Hindlimb muscle (tissue), 1 donor: ENCODE measurements around the gene TRPM3. TPM values are rescaled to one million over a fixed set of nuclear protein-coding genes. Genes with fewer than 3 reads are reported as not detected.

Source experiments
- DNase-seq: peaks from one replicate; pipeline ENCODE4 v3.0.0-alpha.2; 2013
- polyA plus RNA-seq: library from polyadenylated mRNA; unstranded; fragments of 120-200 nt; gene quantifications from one replicate; pipeline ENCODE4 v1.2.1, GENCODE V29; 2013; ENCODE audit not compliant: insufficient read length

Gene TRPM3
- polyA plus RNA-seq, 1 donor = 0.25 TPM

DNA sequence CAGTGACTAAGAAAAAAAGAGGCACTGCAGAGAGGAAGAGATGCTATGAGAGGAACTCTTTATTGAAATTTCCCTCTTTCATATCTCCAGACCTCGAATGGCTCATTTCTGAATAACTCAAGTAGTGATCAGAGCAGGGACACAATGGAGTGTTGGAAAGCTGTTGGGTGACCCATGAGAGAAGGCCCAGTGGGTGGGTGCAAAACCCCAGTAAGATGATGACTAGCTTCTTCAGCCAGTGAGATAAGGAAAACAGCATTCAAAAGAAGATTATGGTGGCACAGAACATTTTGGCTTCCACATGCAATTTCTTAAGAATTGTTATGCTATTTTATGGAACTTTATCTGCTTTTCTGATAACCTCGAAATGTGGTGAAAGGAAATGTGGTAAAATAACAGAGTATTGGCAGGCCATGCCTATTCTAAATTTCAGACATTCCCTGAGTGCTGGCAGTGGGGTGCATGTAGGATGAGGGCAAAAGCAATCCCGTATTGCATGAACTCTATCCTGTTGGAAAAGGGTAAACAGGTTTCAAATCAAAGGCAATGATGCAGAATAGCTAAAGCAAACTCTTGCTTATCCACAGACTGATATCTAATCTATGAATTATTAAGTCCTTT lies 579.0 kb downstream of the TRPM3 start:
- DNase-seq = no peak

DNA sequence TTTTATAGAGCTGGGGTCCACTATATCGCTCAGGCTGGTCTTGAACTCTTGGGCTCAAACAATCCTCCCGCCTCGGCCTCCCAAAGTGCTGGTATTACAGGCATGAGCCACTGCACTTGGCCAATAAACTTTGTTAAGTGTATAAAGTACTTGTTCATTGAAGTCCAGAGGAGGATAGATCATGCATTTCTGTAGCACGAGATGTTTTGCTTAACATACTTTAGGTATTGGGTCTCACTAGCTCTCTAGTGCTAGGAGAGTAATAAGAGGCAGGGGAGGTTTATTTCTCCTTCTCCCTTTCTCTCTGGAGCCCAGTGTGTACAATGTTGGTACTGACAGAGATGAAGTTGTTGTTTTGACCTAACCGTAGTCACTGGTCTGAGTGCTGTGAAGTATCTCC lies 581.4 kb downstream of the TRPM3 start:
- DNase-seq = no peak

DNA sequence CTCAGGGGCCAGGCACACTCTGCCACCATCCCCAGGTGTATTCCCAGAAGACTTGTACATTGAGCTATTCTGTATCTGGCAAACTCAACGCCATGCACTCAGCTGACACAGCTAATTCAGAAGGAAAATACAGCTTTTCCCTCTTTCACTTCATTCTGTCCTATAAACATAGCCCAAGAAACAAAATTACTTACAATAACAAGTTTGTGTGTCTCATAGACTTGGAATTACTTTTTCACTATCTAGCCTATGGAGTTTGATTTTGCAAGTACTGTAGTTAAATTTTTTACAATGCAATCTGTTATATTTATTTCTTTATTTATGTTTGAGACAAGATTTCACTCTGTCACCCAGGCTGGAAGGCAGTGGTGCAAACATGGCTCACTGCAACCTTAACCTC lies 581.9 kb downstream of the TRPM3 start:
- no peak for DNase-seq

DNA sequence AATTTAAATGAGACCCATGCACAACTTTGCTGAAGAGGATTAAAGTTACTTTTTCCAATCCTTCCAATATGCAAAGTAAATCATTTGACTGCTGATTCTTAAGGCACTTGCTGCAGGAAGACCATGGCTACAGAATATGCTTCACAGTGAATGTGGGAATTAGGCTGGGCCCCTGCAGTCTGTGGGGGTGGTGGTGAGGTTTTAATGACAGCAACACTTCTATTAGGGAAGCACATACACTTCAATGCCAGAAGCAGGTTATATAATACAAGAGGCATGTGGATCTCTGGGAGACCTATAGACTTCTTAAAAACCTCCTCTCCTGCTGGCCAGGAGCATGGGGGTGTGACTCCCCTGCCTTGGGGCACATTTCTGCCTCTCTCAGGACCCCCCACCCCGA lies 582.4 kb downstream of the TRPM3 start:
- no peak for DNase-seq

DNA sequence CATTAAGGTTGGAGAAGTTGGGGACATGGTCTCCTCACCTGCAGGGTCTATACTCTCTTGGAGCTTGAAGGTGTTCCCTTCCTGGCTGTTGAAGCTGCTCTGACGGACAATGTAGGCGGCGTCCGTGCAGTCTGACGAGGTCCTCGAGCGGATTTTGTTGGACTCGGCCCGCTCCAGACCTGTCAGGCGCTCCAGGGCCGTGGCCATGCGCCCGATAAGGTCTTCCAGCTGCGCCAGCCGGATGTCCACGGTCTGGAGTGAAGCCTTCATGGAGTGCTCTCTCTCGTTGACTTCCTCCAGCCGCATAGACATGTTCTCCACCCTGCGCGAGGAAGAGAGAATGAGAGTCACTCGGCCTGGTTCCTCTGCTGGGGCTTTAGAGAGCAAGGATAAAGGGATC lies 584.3 kb downstream of the TRPM3 start:
- DNase-seq = no peak

DNA sequence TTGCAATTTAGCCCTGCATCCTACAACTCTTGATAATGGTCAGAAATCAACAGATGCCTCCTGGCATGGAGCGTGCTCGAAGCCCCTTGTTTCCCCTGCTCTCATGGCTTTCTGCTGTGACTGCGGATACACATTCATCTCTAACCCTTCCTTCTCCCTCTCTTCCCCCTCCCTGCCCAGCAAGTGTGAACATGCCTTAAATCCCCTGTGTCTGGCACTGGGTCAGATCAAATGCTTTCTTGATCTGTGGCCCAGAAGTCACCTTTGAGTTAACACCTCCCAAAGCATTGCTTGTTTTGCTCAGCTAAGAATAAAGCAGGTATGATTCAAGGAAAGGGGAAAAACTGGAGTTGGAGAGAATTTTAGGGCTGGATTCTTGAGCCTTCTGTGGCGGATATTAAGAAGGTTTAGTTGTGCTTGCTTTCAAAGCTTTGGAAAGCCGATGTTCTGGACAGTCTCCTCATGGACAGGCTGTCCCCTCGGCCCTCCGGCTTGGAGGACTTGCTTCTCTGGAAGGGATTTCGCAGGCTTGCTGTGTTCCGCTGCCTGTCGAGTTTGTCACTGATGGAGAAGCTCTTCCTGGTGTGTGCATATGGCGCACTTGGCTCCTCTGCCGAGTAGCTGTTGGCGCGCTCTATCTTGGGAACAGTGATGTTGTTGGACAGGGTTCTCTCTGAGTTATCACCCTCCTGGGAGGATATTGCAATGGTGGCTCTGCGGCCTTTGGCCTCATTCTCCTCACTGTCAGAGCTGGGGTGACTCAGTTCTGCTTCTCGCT lies 585.7 kb downstream of the TRPM3 start:
- DNase-seq = no peak

DNA sequence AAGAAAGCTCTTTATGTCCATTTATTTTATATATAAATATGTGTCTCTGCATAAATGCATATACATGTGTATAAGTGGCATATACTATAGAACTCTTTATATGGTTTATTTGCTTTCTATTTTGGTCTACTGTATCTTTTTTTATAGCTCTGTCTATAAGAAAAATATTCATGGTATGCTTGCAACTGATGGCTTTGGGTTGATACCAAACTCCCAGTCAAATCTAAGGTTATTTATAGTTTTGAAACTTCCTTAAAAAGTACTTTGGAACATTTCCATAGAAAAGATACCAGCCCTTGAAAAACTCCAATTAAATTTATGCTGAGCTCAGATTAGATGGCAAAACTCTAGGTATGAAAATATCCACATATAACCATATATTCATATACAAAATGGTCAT lies 587.0 kb downstream of the TRPM3 start:
- no peak for DNase-seq

DNA sequence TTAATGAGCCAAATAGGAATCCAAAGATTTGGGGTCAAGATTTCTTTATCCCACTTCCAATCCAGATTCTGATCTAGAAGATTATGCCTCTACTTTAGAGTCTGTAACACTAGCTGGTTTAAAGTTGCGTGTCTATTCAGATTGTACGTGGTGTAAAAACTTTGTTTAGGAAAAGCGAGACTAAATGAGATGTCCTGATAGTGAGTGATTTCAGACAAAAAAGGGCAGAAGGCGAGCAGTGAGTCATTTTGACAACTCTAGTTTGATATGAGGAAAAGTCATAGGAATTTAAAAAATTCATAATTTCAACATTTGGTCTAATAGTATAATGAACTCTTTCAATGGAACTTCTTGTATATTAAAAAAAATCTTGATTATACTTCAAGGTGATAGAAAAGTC lies 587.4 kb downstream of the TRPM3 start:
- DNase-seq = no peak

DNA sequence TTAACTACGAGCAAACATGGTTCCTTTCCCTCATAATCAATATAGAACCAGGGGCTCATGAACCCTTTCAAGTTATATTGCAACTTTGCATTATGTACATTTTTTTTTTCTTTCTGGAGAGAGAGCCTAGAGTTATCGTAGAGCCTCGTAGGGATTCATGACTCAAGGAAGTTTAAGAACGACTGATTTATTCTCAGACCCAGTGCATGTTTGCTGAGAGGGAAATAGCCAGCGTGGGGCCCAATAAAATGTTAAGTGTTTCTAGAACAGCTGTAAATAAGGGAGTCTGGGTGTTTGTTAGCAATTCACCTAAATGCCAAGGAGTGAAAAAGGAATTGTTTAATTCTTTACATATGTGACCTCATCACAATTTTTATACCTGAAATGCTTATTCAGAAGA lies 587.9 kb downstream of the TRPM3 start:
- DNase-seq = no peak

DNA sequence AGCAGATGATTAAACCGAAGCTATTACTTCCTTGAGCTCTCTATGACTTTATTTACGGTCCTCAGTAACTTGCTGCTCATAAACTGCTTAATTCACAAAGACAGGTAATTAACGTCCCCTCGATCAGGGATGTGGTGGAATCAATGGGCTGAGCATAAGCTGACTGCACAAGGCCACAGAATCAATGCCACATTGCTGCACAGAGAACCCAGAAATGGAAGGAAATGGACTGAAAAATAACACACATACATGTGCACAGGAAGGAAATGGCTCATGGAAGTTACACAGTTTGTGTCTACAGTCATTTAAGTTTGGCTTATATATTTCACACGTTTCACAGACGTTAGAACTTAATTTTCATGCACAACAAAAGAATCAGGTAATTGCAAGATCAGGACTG lies 588.7 kb downstream of the TRPM3 start:
- DNase-seq = no peak

DNA sequence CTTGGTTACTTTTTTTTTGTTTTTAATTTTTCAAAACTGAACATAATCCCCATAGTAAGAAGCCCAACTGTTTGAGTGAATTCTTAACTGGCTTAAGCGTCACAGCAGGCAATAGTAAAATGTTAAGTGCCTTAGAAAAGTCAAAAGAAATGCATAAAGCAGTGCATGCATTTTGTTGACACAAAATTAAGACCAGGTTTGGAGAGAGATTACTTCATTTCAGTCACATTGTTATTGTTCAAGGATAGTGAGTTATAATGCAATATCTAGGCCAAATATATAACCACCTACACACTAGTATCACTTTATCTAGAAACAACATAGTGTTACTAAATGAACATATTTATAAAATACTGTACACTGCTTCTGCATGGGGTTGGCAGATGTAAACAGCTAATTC lies 590.1 kb downstream of the TRPM3 start:
- no peak for DNase-seq

DNA sequence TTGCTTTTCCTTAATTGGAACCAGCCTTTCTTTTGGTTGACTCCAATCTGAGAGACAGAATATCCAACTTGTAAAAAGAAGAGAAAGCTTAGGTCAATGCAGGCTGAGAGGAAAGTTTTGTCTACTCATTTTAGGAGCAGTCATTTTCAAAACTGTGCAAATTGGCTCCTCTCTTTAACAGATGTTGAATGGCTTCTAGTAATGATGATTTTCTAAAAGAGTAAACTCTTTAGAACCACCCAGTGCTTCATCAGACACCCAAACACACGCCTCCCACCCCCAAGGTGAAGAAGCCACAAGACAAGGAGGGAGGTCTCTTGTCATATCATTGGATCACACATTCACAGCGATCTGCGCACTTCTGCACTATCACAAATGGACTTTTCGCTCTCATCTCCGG lies 590.7 kb downstream of the TRPM3 start:
- no peak for DNase-seq

DNA sequence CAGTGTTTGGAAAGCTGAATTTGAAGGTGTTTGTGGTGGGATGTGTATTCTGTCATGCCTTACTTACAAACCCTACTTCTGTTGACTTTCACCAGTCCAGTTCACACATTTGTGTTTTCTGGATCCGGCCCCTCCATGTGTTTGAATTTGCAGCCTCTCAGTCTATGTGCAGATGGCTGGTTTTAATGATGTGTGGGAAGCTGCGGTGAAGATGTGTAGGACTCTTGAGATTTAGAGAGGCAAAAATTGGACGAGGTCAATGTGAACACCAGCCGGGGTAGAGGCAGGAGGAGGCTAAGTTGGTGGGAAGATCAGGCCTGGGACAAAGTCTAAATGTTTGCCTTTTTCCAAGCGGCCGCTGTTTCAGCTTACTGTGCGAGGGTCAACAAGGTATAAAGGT lies 591.6 kb downstream of the TRPM3 start:
- DNase-seq = no peak

DNA sequence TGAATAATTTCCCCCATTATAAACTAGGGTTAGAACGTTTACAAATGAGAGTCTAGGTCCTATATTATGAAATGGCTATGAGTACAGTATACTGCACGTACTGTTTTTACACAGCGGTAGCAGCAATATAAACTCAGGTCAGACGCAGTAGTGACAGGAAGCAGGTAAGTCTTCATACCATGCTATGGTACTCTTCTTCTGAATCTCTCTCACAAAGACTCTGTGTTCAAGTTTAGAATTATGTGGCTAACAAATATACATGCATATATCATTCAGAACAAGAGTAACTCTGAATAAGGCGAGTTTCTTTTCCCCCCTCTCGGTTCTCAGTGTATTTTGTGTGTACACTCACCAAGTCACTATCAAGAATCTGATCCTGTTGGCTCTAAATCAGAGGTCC lies 592.0 kb downstream of the TRPM3 start:
- no peak for DNase-seq

DNA sequence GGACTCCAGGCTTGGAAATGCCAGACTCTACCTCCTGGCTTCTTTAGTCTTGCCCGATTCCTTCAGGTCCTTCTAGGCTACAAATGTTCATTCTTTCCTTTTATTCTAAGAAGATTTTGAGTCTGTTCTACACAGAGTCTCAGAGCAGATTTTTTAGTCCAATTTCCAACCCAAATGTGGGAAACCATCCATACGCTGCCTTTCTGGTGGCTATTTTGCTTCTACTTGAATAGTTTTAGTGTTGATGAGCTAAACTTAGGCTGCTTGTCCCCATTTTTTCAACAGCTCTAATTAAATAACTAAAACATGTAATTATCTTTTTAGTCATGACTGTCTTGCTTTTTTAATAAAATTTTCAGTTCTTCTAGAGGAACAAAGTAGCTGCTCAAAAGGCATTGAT lies 594.5 kb downstream of the TRPM3 start:
- DNase-seq = no peak

DNA sequence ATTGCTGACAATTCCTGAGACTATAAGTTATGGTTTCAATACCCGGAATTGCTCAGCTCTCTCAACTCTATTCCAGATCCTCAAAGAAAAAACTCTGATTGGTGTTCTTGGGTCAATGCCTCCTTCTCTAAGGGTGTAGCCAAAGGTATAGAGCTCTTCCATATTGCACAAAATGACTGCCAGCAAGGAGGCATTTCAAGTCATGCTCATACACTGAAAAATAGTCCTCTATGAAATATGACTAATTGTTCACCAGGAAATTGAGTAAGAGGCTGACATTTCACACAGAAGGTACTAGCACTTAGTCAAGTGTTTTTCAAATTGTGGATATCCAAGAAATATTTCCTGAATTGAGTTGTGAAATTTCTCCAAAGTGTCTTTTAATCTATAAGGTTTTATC lies 595.9 kb downstream of the TRPM3 start:
- DNase-seq = no peak

DNA sequence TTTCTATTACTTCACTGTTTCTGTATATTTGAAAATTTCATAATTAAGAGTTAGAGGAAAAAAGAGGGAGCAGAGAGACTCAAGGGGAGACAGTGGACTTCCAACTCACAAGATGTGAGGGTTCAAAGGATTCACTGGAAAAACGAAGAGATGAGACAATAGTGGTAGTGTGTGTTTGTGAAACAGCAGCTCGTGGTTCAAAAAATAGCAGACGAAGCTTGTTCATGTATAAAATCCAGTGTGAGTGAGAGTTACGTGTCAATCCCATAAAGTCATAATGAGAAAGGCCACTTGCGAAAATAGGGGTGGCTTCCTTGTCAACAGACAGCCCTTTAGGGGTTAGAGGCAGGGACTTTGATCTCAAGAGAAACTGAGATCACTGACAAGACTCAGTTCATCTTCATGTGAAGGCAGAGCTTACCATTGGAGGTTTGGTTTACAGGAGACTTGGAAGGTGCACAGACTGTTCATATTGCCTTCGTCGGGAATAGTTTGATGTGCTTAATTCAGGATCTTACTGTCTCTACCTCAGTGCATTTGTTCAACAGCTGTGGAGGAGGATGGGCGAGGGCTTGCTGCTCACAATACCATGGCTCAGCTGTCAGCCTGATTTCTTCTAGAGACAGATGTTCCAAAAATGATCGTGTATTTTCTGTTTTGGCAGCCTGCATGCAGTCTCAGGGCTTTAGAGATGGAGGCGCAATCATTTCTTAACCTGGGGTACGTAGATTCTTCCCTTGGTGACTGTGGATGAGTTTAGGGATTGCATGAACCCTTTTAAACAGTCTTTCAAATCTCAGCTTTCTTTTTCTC lies 601.3 kb downstream of the TRPM3 start:
- no peak for DNase-seq

DNA sequence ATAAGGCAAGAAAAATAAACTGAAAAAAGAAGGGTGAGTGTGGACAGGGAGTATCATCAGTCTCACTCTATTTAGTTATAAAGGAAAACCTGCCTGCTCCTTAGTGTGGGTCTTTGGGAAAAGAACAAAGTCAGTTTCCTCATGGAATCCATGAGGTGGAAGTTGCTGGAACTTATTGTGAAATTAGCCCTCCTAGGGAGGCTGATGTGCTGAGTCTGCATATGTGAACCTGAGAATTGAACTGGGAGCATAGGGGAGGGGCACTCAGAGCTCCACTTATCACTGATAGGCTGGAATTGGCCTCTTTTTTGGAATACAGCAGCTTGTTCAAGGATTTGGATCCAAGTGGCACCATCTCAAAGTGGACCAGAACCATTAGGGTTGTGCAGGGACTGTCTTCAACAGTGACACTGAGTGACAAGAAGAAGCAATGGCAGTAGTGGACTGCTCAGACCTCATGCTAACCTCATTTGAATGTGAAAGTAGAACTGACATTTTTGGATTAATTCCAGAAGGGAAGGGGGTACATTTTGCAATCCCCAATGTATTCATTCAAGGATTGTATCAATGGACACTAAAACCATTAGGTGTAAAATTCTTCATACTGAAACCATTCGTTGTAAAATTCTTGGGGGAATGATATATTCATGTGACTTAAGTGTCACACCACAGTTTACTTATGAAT lies 603.4 kb downstream of the TRPM3 start:
- DNase-seq = no peak

DNA sequence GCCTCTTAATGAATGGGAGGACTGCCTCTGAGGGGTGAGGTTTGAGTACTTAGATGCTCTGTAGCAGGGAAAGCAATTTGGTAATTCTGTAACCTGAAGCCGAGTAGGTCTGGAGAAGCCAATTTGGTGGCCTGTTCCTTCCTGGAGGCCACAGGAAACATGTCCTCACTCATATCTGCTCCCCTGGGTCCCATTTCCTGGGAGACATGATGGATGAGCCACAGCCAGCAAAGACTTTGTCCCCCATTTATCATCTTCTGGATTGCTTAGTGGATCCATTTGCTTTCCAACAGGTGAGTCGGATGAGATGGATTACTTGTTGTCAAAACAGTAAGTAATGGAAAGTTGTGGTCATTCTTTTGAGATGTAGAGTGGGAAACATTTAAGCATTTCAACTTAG lies 607.1 kb downstream of the TRPM3 start:
- no peak for DNase-seq

DNA sequence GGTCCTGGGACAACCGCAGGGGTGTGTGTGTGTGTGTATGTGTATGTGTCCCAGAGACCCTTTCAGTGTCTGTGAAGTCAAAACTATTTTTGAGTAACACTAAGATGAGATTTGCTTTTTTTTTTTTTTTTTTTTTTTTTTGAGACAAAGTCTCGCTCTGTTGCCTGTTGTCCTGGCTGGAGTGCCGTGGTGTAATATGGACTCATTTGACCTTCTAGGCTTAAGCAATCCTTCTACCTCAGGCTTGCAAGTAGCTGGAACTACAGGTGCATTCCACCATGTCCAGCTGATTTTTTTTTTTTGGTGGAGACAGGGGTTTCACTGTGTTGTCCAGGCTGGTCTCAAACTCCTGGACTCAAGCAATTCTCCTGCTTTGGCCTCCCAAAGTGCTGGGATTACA lies 609.6 kb downstream of the TRPM3 start:
- no peak for DNase-seq

DNA sequence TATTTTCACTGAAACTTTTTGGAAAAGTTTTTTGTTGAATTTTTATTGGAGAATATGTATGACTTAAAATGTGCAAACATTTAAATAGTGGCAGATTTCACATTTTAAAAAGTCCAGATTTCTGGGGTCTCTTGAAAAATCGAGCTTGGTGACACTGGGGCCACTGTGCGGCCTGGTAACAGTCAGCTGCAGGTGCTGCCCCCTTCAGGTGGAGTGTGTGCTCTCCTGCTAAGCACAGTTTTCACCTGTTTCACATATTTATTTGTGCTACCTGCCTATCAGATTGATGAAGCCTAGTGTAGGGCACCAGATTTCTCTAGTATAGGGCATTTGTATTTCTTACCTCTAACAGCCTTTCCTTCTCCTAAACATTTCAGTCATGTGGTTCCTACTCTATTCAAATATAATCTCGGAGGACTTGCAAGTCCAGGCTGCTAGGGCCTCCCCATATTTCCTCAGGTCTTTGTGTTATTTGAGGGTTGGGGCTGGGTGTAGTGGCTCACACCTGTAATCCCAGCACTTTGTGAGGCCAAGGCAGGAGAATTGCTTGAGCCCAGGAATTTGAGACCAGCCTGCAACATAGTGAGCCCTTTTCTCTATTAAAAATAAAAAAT lies 611.2 kb downstream of the TRPM3 start:
- no peak for DNase-seq

DNA sequence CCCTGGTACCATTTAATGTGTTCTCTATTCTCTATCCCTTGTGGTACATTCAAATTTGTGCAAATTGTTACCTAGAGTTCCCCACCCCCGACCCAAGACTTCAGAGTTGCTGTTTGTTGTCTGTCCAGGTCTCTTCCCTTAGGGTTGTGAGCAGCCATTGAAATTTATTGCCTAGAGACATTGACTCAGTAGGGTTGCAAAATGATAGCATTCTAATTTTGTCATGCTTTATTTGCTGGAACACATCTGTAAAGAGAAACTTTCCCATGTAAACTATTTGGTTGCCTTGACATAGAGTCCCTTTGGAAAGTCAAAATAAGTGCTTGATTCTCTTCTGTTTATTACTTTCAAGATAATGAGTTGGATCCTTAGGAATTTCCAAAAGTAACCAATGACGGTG lies 615.3 kb downstream of the TRPM3 start:
- no peak for DNase-seq

DNA sequence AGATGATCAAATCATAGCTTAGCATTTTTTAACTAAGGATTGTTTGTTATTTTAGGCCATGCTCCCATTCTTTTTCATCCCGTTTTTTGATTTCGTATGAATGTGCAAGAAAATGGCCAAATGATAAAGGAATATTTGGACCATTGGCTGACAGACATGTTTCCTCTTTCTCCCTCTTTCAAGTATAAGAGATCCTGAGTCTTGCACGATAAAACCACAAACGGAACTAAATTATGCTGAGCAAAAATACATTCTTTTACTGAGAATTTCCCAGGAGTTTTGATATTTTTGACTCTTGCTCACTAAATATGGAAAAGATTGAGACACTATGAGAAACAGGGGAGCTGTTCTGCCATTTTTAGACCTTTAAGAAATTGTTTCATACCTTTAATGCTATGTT lies 616.6 kb downstream of the TRPM3 start:
- DNase-seq = no peak
